PC-9 (cell line): Measurements from ENCODE around the gene GEN1. TPM values are rescaled to one million over a fixed set of nuclear protein-coding genes. Genes with fewer than 3 reads are reported as not detected.

Experiments used
- BruUV-seq: library from RNA; stranded (reverse); fragments of 400-500 nt; replicated peaks from 2 replicates; lab custom pipeline; 2021; lab: Mats Ljungman, UMichigan
- CTCF ChIA-PET: fragments of 300-600 bp; sonication (Branson Sonifier 250); formaldehyde crosslinking; loops from one replicate; lab custom pipeline; 2022; ENCODE audit warnings: antibody characterized with exemption; lab: Charles Lee
- POLR2A ChIA-PET: fragments of 300-600 bp; sonication (Branson Sonifier 250); formaldehyde crosslinking; loops from one replicate; lab custom pipeline; 2022; ENCODE audit warnings: antibody characterized with exemption; ENCODE audit not compliant: unreplicated experiment; lab: Charles Lee
- DNase-seq, 2 experiments: peaks; one replicate each; pipeline versions ENCODE4 v3.0.0 to v3.0.0-alpha.2; 2015 to 2022; ENCODE audit warnings: mixed read lengths in 1 of 2
- H2AFZ ChIP-seq: fragments of 200-600 bp; sonication (generic); 2 replicates; pipeline ENCODE4 v1.8.1; 2017; ENCODE audit warnings: antibody characterized with exemption
- H3F3A ChIP-seq: fragments of 200-600 bp; sonication (generic); 2 replicates; pipeline ENCODE4 v1.8.1; 2017; ENCODE audit warnings: antibody characterized with exemption, mild to moderate bottlenecking, low read depth; ENCODE audit not compliant: insufficient read depth
- H3K27ac ChIP-seq: fragments of 200-600 bp; sonication (generic); 2 replicates; pipeline ENCODE4 v1.6.1; 2016; ENCODE audit warnings: mixed run types
- H3K27me3 ChIP-seq: fragments of 200-600 bp; sonication (generic); 2 replicates; pipeline ENCODE4 v1.6.1; 2016; ENCODE audit warnings: low read depth, mixed run types; ENCODE audit not compliant: insufficient read depth
- H3K36me3 ChIP-seq: fragments of 200-600 bp; sonication (generic); 2 replicates; pipeline ENCODE4 v1.6.1; 2016; ENCODE audit warnings: low read depth, mixed run types
- H3K4me1 ChIP-seq: fragments of 200-600 bp; sonication (generic); replicated peaks from 2 replicates; pipeline ENCODE4 v1.6.1; 2016; ENCODE audit warnings: mixed run types; ENCODE audit not compliant: insufficient read depth
- H3K4me2 ChIP-seq: fragments of 200-600 bp; sonication (generic); 2 replicates; pipeline ENCODE4 v1.6.1; 2017; ENCODE audit warnings: mixed run types
- H3K4me3 ChIP-seq: fragments of 200-600 bp; sonication (generic); 2 replicates; pipeline ENCODE4 v1.6.1; 2016; ENCODE audit warnings: mixed run types
- H3K79me2 ChIP-seq: fragments of 200-600 bp; sonication (generic); 2 replicates; pipeline ENCODE4 v1.6.1; 2017; ENCODE audit warnings: low read depth, mixed run types
- H3K9me2 ChIP-seq: fragments of 200-600 bp; sonication (generic); 2 replicates; pipeline ENCODE4 v1.8.1; 2017; ENCODE audit warnings: mild to moderate bottlenecking; ENCODE audit not compliant: insufficient read depth
- H3K9me3 ChIP-seq: fragments of 200-600 bp; sonication (generic); 2 replicates; pipeline ENCODE4 v1.8.1; 2016; ENCODE audit warnings: low read depth; ENCODE audit not compliant: insufficient read depth
- H4K20me1 ChIP-seq: fragments of 200-600 bp; sonication (generic); 2 replicates; pipeline ENCODE4 v1.8.1; 2017; ENCODE audit not compliant: insufficient read depth
- EZH2 ChIP-seq: fragments of 200-600 bp; sonication (generic); IDR thresholded peaks from 2 replicates; pipeline ENCODE4 v1.8.0; 2017; ENCODE audit warnings: antibody characterized with exemption, low read depth
- intact Hi-C: fragments of 100-400 bp; cut with micrococcal nuclease; formaldehyde crosslinking; loops from one replicate; pipeline ENCODE4 v1.10.0; 2022; ENCODE audit not compliant: unreplicated experiment
- total RNA-seq: library from RNA; stranded (reverse); gene quantifications from 2 replicates; pipeline ENCODE4 v1.2.3, GENCODE V29; 2021
- TF ChIP-seq, protein P1 (sequence below): fragments of 200-600 bp; sonication (generic); conservative IDR thresholded peaks from 2 replicates; pipeline ENCODE4 v1.6.1; 2017; ENCODE audit warnings: mixed run types, antibody characterized with exemption, mild to moderate bottlenecking, moderate library complexity

Gene GEN1
- total RNA-seq, 1 experiment from 2014 or later = 28.3 TPM

DNA sequence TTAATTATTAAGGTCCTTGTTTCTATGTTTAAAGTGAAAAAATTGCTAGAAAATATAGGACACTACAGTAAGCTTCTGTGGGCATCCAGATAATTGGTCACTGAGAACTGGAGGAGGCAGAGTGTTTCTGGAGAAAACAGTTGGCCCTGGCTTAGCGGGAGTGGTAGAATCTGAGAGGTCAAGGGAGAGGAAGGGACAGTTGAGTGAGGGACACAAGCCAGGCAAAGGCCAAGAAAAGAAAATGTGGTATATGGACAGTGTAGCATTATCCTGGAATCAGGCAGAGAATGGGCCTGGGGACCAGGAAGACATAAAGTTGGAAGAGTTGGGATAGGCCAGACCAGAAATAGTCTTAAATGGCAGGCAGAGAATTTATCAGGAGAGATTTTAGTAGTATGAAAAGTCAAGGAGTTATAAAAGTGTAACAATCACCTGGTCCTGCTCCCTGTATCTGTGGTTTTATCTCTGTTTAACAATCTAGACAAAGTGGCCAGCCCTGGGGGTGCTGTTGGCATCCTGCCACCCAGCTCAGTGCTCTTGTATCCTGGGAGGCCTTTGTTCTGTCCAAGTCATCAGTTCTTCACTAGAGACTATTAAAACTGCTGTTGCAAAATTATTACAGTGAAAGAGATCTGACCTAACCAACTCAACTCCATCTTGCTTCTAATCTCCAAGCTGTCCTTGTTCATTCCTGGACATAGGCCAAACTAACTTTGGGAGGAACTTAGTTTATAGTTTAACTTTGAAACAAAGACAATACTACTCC, 46.9 kb downstream of the GEN1 start:
- no peak overlapping the region for H3K4me2 ChIP-seq
- H3F3A ChIP-seq = no peaks in the 10 kb centered on the region
- CTCF ChIA-PET = no interaction called here
- no peak overlapping the region for H3K4me3 ChIP-seq
- POLR2A ChIA-PET = no interaction called here
- BruUV-seq = no TSS peak
- H3K27me3 ChIP-seq = peaks cover 5% of the 10 kb centered on the region; the same call in 1 of the 2 replicates
- H3K9me2 ChIP-seq = no peaks in the 10 kb centered on the region
- H3K27ac ChIP-seq = no peak overlapping the region
- DNase-seq = peak in 1 of 2 experiments; percentile 12
- no peak overlapping the region for H2AFZ ChIP-seq
- H3K4me1 ChIP-seq = no peaks in the 10 kb centered on the region
- H3K9me3 ChIP-seq = no peaks in the 10 kb centered on the region
- no peaks in the 10 kb centered on the region for H3K79me2 ChIP-seq
- TF ChIP-seq, protein P1, sequence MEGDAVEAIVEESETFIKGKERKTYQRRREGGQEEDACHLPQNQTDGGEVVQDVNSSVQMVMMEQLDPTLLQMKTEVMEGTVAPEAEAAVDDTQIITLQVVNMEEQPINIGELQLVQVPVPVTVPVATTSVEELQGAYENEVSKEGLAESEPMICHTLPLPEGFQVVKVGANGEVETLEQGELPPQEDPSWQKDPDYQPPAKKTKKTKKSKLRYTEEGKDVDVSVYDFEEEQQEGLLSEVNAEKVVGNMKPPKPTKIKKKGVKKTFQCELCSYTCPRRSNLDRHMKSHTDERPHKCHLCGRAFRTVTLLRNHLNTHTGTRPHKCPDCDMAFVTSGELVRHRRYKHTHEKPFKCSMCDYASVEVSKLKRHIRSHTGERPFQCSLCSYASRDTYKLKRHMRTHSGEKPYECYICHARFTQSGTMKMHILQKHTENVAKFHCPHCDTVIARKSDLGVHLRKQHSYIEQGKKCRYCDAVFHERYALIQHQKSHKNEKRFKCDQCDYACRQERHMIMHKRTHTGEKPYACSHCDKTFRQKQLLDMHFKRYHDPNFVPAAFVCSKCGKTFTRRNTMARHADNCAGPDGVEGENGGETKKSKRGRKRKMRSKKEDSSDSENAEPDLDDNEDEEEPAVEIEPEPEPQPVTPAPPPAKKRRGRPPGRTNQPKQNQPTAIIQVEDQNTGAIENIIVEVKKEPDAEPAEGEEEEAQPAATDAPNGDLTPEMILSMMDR = no peak
- no peak for TF ChIP-seq EZH2
- no peaks in the 10 kb centered on the region for H4K20me1 ChIP-seq
- H3K36me3 ChIP-seq = no peaks in the 10 kb centered on the region
- intact Hi-C loops = no loop called here

GRCh38 chr2:17803497-17803896, 49.6 kb downstream of the GEN1 start:
- no peak for DNase-seq
- Histone ChIP-seq H3K9me3 (no peaks in the 10 kb centered on the region), H2AFZ (no peak overlapping the region), H3K36me3 (no peaks in the 10 kb centered on the region), H3K4me2 (no peak overlapping the region), H3K27me3 (peaks cover 4% of the 10 kb centered on the region; the same call in 1 of the 2 replicates), H3K79me2 (no peaks in the 10 kb centered on the region), H4K20me1 (no peaks in the 10 kb centered on the region), H3K4me1 (no peaks in the 10 kb centered on the region), H3K4me3 (no peak overlapping the region), H3K27ac (no peak overlapping the region), H3K9me2 (no peaks in the 10 kb centered on the region), H3F3A (no peaks in the 10 kb centered on the region)
- no TSS peak for BruUV-seq
- TF ChIP-seq EZH2 = no peak
- TF ChIP-seq, protein P1 = no peak
- intact Hi-C loops = no loop called here
- POLR2A ChIA-PET = no interaction called here
- CTCF ChIA-PET = interaction anchor here (0.6 kb wide), 1 partner anchor 522 kb away, joined by 3 read pairs; no protein-coding TSS in a partner anchor

- CTCF ChIA-PET = no interaction called here
- Histone ChIP-seq H3K27ac (no peak overlapping the region), H3K9me2 (no peaks in the 10 kb centered on the region), H3K4me3 (no peak overlapping the region), H3K4me1 (no peaks in the 10 kb centered on the region), H3K79me2 (no peaks in the 10 kb centered on the region), H3K36me3 (no peaks in the 10 kb centered on the region), H3K9me3 (no peaks in the 10 kb centered on the region), H3K27me3 (no peaks in the 10 kb centered on the region; the same call in 1 of the 2 replicates), H3K4me2 (no peak overlapping the region), H3F3A (no peaks in the 10 kb centered on the region), H2AFZ (no peak overlapping the region), H4K20me1 (no peaks in the 10 kb centered on the region)
- POLR2A ChIA-PET = no interaction called here
- intact Hi-C loops = no loop called here
- BruUV-seq = no TSS peak
- TF ChIP-seq EZH2 = no peak
- TF ChIP-seq, protein P1 = no peak
- DNase-seq = no peak
Observed at GRCh38 chr2:17804358-17804757, 50.4 kb downstream of the GEN1 start.
